ENCODE data around the gene RPTOR. TPM values are rescaled to one million over a fixed set of nuclear protein-coding genes. Genes with fewer than 3 reads are reported as not detected.

Gene RPTOR
- total and polyA plus RNA-seq, 2 donors (not counting 1 experiment from before 2014, with no cell fraction given): 6.7 to 22.8 TPM

DNA sequence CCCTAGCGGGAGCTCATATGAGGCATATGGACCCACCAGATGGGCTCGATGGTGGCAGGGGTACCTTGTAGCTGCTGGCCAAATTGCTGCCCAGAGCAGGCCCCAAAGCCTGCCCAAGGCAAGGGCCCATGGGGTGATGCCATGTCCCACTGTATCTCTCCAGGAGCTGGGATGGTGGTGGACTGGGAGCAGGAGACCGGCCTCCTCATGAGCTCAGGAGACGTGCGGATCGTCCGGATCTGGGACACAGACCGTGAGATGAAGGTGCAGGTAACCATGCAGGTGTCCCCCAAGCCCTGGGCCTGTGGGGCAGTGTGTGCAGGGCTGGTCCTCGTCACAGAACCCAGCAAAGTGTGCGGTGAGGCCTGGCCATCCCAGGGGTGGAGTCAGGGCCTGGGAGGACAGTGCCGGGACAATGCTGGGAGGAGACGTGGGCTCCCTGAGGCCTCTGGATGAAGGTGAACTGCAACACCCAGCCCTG lies 412.9 kb downstream of the RPTOR start:
- Histone ChIP-seq H3K36me3 (ENCODE audit: control insufficient read depth, insufficient read depth, low read length) (peaks cover 3% of the 10 kb centered on the region), H3K79me2 (ENCODE audit: control insufficient read depth, insufficient read depth, low read length) (no peaks in the 10 kb centered on the region), H3K27me3 (ENCODE audit: control insufficient read depth, insufficient read depth, low read length) (no peaks in the 10 kb centered on the region), H3K9ac (ENCODE audit: insufficient read depth, low read length) (no peak overlapping the region), H4K20me1 (ENCODE audit: control insufficient read depth, extremely low read depth, insufficient read depth, low read length) (no peaks in the 10 kb centered on the region), H3K27ac (ENCODE audit: insufficient read depth, low read length) (no peak overlapping the region), H2AFZ (ENCODE audit: low read length) (no peak overlapping the region), H3K9me3 (ENCODE audit: control insufficient read depth, insufficient read depth, low read depth, low read length) (no peaks in the 10 kb centered on the region), H3K4me3 (replicated peaks in 1 of 4; ENCODE audit: control extremely low read depth in 1 of 4, insufficient read depth in 1 of 4, low read depth in 3 of 4, low read length in 4 of 4) (no peak overlapping the region), H3K4me1 (ENCODE audit: control insufficient read depth, extremely low read depth, insufficient read depth, low read length) (peaks cover 10% of the 10 kb centered on the region), H3K4me2 (ENCODE audit: extremely low read depth, insufficient read depth, low read length) (no peak overlapping the region)
- DNase-seq (ENCODE audit: low read depth in 2 of 2): no peak
- TF ChIP-seq, protein P1, sequence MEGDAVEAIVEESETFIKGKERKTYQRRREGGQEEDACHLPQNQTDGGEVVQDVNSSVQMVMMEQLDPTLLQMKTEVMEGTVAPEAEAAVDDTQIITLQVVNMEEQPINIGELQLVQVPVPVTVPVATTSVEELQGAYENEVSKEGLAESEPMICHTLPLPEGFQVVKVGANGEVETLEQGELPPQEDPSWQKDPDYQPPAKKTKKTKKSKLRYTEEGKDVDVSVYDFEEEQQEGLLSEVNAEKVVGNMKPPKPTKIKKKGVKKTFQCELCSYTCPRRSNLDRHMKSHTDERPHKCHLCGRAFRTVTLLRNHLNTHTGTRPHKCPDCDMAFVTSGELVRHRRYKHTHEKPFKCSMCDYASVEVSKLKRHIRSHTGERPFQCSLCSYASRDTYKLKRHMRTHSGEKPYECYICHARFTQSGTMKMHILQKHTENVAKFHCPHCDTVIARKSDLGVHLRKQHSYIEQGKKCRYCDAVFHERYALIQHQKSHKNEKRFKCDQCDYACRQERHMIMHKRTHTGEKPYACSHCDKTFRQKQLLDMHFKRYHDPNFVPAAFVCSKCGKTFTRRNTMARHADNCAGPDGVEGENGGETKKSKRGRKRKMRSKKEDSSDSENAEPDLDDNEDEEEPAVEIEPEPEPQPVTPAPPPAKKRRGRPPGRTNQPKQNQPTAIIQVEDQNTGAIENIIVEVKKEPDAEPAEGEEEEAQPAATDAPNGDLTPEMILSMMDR (conservative IDR thresholded peaks at IDR 0.05 in 1 of 2, IDR thresholded peaks at IDR 0.05 in 1 of 2; ENCODE audit: low read depth in 1 of 2, low read length in 2 of 2): no peak
- no peak for TF ChIP-seq EZH2 (IDR thresholded peaks at IDR 0.05; ENCODE audit: low read length, missing control alignments)

DNA sequence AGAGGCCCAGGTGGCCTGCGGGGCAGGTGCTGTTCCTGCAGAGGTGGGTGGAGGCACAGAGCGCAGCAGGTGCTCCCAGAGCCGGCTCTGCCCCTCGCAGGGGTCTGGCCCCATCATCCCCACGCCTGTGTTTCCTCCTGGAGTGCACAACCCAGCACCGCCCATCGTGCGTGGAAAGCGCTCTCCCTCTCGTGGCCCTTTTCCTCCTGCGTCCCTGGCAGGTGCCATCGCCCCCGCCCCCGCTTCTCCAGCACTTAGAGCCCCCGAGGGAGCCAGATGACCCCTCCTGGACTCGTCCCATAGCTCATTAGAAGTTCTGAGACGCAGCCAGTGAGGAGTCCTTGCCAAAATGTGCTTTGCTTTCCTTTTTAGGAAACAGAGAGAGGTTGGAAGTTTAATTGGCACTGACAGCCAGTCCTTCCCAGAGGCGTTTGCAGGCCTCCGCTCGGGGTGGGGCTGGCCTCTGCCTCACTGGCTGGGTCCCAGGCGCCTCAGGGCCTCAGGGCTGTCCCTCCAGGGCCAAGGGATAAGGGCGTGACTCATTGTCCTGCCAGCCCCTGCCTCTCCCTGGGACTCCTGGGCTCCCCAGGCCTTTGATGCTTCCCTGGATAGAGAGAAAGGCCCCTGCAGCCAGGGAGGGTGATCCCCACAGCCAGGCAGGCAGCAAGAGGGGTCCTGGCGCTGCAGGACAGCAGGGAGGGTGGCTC lies 414.8 kb downstream of the RPTOR start:
- H3K4me3 ChIP-seq (replicated peaks in 1 of 4; ENCODE audit: control extremely low read depth in 1 of 4, insufficient read depth in 1 of 4, low read depth in 3 of 4, low read length in 4 of 4): no peak overlapping the region
- H3K27ac ChIP-seq (ENCODE audit: insufficient read depth, low read length): peak overlapping the region; percentile 44
- H3K79me2 ChIP-seq (ENCODE audit: control insufficient read depth, insufficient read depth, low read length): no peaks in the 10 kb centered on the region
- peak overlapping the region; percentile 58 for H3K4me2 ChIP-seq (ENCODE audit: extremely low read depth, insufficient read depth, low read length)
- peak overlapping the region; percentile 29 for H3K9ac ChIP-seq (ENCODE audit: insufficient read depth, low read length)
- H3K4me1 ChIP-seq (ENCODE audit: control insufficient read depth, extremely low read depth, insufficient read depth, low read length): peaks cover 10% of the 10 kb centered on the region
- no peak overlapping the region for H2AFZ ChIP-seq (ENCODE audit: low read length)
- no peaks in the 10 kb centered on the region for H3K9me3 ChIP-seq (ENCODE audit: control insufficient read depth, insufficient read depth, low read depth, low read length)
- H3K36me3 ChIP-seq (ENCODE audit: control insufficient read depth, insufficient read depth, low read length): peaks cover 5% of the 10 kb centered on the region
- no peaks in the 10 kb centered on the region for H4K20me1 ChIP-seq (ENCODE audit: control insufficient read depth, extremely low read depth, insufficient read depth, low read length)
- peak; percentile 86 to 92 for DNase-seq (ENCODE audit: low read depth in 2 of 2)
- no peaks in the 10 kb centered on the region for H3K27me3 ChIP-seq (ENCODE audit: control insufficient read depth, insufficient read depth, low read length)
- TF ChIP-seq, protein P1 (conservative IDR thresholded peaks at IDR 0.05 in 1 of 2, IDR thresholded peaks at IDR 0.05 in 1 of 2; ENCODE audit: low read depth in 1 of 2, low read length in 2 of 2): no peak
- TF ChIP-seq EZH2 (IDR thresholded peaks at IDR 0.05; ENCODE audit: low read length, missing control alignments): no peak

DNA sequence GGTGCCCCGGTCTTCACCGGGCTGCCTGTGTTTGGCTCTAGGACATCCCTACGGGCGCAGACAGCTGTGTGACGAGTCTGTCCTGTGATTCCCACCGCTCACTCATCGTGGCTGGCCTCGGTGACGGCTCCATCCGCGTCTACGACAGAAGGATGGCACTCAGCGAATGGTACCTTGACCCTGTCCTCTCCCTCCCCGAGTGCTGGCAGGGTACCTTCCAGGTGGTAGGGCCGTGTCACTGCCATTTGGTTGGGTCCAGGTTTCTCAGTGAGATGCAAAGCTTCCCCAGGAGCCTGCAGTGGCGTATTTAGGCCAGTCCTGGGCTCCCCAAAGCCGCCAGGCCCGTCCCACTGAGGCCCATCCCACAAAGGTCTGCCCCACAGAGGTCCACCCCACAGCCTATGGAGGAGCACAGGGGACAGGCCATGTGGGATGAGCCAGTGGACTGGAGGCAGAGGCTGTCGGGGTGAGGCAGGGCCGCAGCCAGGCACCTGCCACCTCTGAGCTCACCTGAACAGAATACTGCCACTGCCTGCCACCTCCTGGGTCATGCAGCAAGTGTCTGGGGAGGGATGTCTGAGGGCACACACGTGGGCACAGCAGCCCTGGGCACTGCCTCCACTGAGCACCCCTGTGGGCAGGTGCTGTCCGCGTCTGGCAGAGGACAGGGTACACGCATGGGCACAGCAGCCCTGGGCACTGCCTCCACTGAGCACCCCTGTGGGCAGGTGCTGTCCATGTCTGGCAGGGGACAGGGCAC lies 415.6 kb downstream of the RPTOR start:
- peaks cover 10% of the 10 kb centered on the region for H3K4me1 ChIP-seq (ENCODE audit: control insufficient read depth, extremely low read depth, insufficient read depth, low read length)
- no peak overlapping the region for H3K4me3 ChIP-seq (replicated peaks in 1 of 4; ENCODE audit: control extremely low read depth in 1 of 4, insufficient read depth in 1 of 4, low read depth in 3 of 4, low read length in 4 of 4)
- TF ChIP-seq EZH2 (IDR thresholded peaks at IDR 0.05; ENCODE audit: low read length, missing control alignments): no peak
- TF ChIP-seq, protein P1 (conservative IDR thresholded peaks at IDR 0.05 in 1 of 2, IDR thresholded peaks at IDR 0.05 in 1 of 2; ENCODE audit: low read depth in 1 of 2, low read length in 2 of 2): no peak
- H3K4me2 ChIP-seq (ENCODE audit: extremely low read depth, insufficient read depth, low read length): no peak overlapping the region
- peaks cover 5% of the 10 kb centered on the region for H3K36me3 ChIP-seq (ENCODE audit: control insufficient read depth, insufficient read depth, low read length)
- no peak for DNase-seq (ENCODE audit: low read depth in 2 of 2)
- no peak overlapping the region for H2AFZ ChIP-seq (ENCODE audit: low read length)
- no peaks in the 10 kb centered on the region for H3K79me2 ChIP-seq (ENCODE audit: control insufficient read depth, insufficient read depth, low read length)
- H3K9me3 ChIP-seq (ENCODE audit: control insufficient read depth, insufficient read depth, low read depth, low read length): no peaks in the 10 kb centered on the region
- peak overlapping the region; percentile 29 for H3K9ac ChIP-seq (ENCODE audit: insufficient read depth, low read length)
- no peaks in the 10 kb centered on the region for H4K20me1 ChIP-seq (ENCODE audit: control insufficient read depth, extremely low read depth, insufficient read depth, low read length)
- H3K27me3 ChIP-seq (ENCODE audit: control insufficient read depth, insufficient read depth, low read length): no peaks in the 10 kb centered on the region
- peak overlapping the region; percentile 42 for H3K27ac ChIP-seq (ENCODE audit: insufficient read depth, low read length)
